HG03378 (cell line): Measurements from ENCODE around the gene CCR5AS.
"Not testable (repeated sequence)": the region's sequence is repeated elsewhere in the genome, so short reads cannot be mapped to it uniquely, and the experiment has no call there.

Experiments
- ATAC-seq: cut with Tn5 transposase; IDR thresholded peaks from one replicate; pipeline ENCODE4 v1.9.1; 2021; ENCODE audit warnings: mild to moderate bottlenecking, moderate library complexity; ENCODE audit not compliant: unreplicated experiment

CCR5AS gene

GRCh38 chr3:46429671-46430070 lies 22.8 kb upstream of the CCR5AS start:
- no peak for ATAC-seq

- no peak for ATAC-seq
Observed at GRCh38 chr3:46429250-46429649, 22.4 kb upstream of the CCR5AS start.

DNA sequence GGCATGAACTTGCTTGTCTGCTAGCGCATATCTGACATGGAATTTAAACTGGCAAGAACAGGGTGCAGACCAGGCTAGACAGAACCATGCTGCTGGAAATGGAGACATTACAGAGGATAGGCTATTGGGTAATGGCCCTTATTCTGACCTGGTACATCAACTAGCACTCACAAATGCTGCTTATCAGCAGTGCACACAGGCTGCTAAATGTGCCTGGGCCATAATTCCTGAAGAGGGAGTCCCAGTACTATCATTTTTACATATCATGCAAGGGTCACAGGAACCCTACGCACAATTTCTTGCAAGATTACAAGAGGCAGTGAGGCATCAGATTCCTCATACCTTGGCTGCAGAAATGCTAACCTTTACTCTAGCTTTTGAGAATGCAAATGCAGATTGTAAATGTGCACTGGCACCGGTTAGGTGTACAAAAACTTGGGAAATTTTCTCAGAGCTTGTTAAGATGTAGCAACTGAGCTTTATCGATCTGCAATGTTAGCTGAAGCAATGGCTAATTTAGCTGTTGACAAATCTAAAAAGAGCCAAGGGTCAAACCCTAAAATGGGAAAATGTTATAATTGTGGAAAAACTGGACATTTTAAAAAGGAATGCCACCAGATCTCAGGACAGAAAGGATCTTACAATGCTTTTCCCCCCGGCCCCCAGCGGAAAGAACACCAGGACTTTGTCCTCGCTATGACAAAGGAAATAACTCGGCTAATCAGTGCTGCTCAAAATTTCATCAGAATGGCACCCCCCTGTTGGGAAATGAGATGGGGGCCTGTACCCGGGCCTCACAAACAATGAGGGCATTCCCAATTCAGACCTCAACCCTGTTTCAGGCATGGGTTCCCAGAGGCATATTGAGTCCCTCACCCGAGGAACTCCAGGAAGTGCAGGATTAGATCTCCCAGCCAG lies 21.3 kb upstream of the CCR5AS start:
- ATAC-seq, result no peak

DNA sequence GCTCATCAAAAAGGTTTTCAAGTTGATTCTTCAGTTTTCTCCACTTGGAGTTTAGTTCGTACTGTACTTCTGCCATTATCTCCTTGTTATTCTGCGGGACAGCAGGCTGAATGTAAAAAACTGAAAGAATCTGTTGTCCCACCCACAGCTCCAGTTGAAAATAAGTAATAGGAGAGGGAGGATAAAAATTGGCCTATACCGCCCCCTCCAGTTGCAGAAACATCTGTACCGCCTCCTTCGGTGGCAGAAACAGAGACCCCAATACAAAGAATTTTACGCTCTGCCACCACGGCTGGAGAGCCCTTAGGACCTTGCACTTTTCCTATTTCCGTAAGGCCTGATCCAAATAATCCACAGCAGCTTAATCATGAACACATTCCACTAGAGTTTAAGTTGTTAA lies 20.5 kb upstream of the CCR5AS start:
- not testable (repeated sequence) for ATAC-seq

- not testable (repeated sequence) for ATAC-seq
Observed at GRCh38 chr3:46426476-46426875, 19.6 kb upstream of the CCR5AS start.

GRCh38 chr3:46423588-46423987 lies 16.7 kb upstream of the CCR5AS start:
- ATAC-seq, result no peak

DNA sequence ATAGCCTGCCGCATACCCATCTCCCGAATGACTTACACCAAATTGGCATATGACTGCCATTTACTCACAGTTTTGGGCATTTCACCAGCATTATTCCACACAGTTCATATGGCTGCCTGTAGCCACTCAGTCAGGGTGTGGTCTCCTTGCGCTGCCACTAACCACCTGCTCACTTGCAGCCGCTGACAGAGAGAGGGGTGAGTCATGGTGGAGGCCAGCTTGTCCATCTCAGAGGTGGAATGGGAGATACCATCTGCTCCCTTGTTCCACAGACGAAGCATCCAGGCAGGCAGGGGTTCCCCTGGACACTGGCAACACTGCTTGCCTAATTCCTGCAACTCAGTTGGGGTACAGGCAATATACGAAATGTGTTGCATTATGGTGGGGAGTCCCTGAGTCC lies 15.8 kb upstream of the CCR5AS start:
- ATAC-seq, result no peak

DNA sequence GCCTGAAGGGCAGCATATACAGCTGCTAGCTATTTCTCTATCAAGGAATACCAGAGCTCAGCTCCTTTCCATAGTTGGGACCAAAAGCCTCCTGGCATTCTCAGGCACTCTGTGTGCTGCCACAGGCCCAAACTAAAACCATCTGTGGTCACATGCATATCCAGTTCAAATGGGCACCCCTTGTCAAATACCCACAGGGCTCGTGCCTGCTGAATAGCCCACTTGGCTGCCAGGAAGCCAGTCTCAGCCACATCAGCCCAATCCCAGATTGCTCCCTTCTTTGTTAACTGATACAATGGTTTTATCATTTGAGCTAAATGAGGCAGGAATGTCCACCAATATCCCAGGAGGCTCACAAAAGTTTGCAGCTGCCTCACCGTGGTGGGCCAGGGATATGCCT lies 14.1 kb upstream of the CCR5AS start:
- ATAC-seq, result no peak

DNA sequence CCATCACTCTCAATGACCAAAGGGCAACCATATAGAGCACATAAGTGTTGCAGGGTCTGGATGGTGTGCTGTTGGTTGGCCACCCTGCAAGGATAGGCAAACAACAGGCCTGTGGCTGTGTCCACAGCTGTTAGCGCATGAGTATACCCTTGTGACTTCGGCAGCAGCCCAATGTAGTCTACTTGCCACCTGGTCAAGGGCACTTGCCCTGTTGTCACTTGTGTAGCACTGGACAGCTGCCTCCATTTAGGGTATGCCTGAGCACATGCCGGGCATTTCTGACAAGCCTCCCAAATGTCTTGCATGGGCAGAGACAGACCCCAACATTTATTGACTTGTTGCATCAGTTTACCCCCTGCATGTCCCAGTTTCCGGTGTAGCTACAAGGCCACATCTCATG lies 12.9 kb upstream of the CCR5AS start:
- no peak for ATAC-seq

DNA sequence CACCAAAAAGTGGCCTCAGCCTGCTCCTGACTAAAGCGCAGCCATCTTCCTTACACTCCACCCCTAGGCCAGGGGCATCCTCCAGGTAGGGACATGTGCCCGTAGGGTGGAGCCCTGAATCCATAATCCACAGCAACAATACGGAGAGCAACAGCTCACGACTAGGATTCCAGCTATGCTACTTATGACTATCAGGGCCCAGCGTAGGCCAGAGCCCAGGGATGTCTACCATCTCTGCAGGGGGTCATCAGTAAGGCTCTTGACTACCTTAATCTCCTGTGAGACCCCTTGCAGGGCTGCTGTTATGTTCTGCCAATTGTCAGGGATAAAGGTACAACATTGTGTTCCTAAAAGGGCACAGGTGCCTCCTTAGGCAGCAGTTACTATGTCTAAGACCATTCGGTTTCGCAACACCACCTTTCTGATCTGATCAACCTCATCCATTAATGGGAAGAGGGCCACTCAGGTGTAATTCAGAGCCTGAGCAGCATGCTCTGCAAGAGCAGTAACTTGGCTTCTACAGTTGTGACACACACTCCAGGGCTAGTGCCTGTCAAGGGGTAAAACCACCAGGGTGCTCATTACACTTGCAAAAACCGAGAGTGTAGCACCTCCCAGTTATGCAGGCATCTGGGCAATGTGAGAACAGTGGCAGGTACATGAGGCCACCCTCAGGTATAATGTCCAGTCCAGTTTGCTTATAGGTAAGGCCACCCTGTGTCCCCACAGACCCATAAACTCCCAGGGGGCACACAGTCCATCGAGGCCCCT lies 11.2 kb upstream of the CCR5AS start:
- ATAC-seq, result no peak

DNA sequence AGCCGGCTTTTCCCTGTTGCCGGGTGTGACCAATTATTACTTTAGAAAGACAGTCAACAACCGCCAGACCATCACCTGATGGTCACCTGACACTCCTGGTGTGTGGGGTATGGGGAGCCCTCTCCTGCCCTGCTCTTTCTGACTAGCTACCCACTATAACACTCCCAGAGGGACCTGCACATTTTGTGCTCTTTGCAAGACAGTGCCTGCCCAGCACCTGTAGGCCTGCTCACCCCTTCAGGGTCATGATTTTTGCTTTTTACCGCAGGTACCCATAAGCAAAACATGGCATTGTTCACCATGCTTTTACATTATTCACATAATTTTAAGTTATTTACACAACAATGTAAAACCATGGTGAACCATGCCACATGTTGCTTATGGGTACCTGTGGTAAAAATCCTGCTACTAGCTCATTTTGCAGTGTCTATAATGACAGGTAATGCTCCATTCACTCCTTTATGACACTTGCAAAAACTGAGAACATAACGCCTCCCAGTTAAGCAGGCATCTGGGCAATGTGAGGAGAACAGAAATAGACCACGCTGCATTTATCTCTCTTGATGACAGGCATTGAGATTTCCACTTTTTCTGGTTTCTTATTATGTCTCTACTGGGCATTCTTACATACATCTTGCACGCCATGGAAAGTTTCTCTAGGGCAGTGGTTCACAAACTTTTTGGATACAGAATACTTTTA lies 10.1 kb upstream of the CCR5AS start:
- no peak for ATAC-seq

DNA sequence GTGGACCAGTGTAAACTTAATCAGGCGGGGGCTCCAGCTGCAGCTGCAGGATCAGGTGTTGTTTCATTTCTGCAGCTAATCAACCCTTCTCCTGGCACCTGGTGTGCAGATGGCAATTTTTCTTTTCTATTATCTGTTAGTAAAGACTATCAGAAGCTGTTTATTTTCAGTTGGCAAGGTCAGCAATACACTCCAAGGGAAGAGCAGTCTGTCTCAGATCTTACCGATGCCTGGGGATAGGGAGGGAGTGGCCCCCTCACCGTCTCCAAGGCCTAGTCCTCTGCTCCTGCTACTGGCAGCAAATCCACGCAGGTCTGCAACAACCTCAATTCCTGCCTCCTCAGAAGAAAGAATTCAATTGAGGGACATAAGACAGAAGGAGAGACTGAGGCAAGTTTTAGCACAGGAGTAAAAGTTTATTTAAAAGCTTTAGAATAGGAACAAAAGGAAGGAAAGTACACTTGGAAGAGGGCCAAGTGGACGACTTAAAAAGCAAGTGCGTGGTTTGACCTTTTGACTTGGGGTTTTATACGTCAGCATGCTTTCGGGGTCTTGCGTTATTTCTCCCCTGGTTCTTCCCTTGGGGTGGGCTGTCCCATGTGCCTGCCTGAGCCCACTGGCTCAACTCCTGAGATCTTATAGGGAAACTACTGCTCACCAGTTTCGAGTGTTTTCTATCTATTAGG lies 9.4 kb upstream of the CCR5AS start:
- ATAC-seq, result no peak

DNA sequence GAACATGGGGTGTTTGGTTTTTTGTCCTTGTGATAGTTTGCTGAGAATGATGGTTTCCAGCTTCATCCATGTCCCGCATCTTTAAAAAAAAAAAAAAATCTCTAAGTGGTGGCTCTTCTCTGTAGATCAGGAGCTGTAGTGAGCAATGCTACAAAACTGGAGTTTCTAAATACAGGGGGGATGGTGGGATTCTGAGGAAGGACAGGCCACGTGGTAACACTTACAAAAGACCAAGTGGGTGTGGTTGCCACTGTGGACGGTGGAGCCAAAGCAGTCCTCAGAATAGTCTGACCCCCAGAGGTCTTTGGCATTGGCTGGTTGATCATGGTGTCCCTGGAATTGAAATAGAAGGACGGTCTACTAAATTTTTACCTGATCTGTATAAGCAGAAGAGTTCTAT lies 7.9 kb upstream of the CCR5AS start:
- no peak for ATAC-seq

DNA sequence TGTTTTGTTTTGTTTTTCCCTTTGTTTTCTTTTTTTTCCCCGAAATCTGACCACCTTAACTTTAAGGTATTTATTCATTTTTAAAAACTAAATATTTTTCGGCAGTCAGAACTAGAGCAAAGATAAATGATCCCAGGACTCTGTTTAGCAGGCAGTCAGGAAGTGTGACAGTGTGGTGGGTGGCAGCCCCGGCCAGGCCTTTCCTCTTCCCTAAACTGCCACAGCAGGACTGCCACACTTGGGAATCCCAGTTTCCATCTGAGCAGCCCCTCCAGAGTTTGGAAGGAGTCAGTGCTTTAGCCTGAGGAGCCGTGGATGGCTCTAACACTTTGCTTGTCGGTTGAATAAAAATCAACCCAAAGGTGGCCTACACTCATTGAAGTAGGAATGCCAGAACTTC lies 7.1 kb upstream of the CCR5AS start:
- no peak for ATAC-seq

- no peak for ATAC-seq
Observed at GRCh38 chr3:46412786-46413298, 6.0 kb upstream of the CCR5AS start.

GRCh38 chr3:46411271-46411670 lies 4.4 kb upstream of the CCR5AS start:
- no peak for ATAC-seq

DNA sequence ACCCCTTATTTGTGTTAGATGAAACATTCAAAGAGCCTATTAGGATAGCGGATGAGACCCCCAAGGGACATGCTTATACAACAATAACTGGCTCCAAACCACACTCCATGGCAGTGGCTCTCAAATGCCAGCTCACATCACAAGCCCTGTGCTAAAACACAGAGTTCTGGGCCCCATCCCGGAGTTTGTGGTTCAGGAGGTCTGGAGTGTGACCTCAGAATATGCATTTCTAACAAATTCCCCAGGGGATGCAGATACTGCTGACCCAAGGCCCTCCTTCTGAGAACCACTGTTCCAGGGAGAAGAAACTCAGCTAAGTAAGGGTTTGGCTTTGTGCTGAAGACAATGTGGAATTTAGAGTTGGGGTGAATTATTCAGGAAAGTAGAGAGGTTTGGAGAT lies 3.8 kb upstream of the CCR5AS start:
- no peak for ATAC-seq

DNA sequence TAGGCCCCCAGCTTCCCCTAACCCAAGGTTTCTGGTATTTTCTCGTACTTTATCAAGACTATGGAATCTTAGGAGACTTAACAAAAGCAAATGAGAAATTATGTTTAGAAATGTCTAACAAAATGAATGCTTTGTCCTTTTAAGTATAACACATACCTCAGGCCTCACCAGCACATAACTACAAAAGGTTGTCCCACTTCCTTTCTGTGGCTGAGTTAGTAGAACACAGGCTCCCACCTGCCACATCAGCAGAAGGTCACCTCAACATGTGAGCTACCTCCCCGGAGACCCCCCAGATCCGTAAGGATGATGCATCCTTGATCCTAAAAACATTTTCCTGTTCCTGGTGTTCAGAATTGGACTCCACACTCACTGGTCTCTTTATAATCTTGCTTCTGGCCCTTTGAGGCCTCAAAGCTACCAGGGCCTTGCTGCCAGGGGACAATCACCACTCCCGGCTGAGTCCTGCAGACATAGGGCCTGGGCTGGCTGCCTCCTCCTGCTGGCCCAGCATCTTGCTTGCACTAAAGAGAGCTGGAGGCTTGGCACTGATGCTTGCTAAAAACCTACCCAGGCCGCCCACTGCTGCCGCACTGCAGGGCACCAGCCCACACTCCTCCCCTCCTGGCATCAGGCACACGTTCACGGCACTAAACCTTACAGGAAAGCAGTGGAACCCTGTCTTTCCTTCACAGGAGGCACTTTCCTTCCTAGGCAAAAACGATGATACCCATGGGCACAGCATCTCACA lies 3.0 kb upstream of the CCR5AS start:
- no peak for ATAC-seq

GRCh38 chr3:46408853-46409252 lies 2.0 kb upstream of the CCR5AS start:
- ATAC-seq, result no peak

DNA sequence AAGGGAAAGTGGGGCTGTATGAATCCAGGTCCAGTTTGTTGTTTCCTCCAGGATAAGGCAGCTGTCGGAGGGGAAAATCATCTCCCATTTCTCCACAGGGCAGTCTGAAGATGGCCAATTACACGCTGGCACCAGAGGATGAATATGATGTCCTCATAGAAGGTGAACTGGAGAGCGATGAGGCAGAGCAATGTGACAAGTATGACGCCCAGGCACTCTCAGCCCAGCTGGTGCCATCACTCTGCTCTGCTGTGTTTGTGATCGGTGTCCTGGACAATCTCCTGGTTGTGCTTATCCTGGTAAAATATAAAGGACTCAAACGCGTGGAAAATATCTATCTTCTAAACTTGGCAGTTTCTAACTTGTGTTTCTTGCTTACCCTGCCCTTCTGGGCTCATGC lies 1.1 kb upstream of the CCR5AS start:
- ATAC-seq, result no peak
